ENCODE results near the gene CARHSP1.
"Not testable (repeated sequence)": the region's sequence is repeated elsewhere in the genome, so short reads cannot be mapped to it uniquely, and the experiment has no call there.

CARHSP1 gene

DNA sequence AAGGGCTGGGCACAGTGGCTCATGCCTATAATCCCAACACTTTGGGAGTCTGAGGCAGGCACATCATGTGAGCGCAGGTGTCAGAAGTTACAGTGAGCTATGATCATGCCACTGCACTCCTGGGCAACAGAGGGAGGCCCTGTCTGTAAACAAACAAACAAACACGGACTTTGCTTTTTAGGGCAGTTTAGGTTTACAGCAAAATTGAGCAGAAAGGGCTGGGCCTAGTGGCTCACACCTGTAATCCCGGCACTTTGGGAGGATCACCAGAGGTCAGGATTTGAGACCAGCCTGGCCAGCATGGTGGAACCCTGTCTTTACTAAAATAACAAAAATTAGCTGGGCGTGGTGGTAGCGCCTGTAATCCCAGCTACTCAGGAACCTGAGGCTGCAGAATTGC is 3.3 kb upstream of the CARHSP1 start:
- DNase-seq (ENCODE audit: low spot score): no peak

DNA sequence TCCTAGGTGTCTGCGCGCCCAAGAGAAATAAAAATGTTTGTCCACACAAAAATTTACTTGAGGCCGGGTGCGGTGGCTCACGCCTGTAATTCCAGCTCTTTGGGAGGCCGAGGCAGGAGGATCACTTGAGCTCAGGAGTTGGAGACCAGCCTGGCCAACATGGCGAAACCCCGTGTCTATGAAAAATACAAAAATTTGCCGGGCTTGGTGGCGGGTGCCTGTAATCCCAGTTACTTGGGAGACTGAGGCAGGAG is 1.1 kb upstream of the CARHSP1 start:
- DNase-seq (ENCODE audit: low spot score): not testable (repeated sequence)

DNA sequence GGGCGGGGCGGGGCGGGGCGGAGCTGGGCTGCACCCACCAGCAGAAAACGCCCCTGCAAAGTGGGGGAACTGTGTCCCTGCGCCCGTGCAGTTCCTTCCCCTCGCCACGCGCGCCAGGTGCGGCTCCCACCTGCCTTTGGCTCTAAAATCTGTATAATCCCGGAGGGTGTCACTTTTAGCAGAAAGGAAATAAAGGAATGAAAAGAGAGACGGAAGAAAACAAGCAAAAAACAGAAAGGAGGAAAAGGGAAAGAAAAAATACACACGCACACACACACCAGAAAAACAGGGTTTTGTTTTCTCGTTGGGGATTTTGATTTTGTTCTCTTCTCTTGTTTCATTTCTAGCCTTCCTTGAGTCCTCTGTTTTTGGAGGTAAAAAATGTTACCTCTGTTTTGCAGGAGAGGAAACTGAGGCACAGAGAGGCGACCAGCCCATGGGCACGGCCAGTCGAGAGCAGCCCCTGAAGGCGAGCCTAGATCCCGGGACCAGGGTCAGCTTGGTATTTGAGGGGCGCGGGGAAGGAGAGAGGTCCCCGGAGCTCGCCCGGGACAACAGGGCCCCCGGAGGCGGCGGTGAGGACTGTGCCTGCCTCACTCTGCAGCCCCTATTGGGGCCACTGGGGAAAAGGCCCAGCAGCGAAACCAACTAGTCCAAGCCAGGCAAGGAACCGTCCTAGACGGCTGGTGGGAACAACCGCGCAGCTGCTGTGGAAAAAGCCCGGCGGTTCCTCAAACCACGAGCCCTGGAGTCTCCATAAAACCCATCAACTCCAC is 594 bp upstream of the CARHSP1 start:
- peak; percentile 58 for DNase-seq (ENCODE audit: low spot score)

DNA sequence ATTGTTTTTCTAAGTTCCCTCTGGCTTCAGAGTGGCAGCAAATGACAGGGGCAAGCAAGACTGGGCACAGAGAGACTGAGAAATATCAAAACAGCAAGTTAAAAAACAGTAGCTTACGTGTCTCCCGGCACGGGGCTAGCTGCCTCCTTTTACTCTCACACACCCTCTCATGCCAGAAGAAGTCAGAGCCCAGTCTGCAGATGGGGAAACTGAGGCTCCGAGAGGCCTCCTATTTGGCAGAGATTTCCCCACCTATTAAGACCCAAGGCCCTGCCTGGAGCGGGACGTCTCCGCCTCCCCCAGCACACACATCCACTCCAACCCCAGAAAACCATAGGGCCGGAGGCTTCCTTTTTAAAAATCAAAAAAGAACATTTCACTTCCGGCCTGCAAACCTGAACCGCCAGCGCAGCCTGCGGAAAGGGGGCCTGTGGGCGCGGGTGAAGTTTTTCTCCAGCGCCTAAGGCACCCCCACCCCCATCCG is 832 bp downstream of the CARHSP1 start:
- DNase-seq (ENCODE audit: low spot score): no peak

DNA sequence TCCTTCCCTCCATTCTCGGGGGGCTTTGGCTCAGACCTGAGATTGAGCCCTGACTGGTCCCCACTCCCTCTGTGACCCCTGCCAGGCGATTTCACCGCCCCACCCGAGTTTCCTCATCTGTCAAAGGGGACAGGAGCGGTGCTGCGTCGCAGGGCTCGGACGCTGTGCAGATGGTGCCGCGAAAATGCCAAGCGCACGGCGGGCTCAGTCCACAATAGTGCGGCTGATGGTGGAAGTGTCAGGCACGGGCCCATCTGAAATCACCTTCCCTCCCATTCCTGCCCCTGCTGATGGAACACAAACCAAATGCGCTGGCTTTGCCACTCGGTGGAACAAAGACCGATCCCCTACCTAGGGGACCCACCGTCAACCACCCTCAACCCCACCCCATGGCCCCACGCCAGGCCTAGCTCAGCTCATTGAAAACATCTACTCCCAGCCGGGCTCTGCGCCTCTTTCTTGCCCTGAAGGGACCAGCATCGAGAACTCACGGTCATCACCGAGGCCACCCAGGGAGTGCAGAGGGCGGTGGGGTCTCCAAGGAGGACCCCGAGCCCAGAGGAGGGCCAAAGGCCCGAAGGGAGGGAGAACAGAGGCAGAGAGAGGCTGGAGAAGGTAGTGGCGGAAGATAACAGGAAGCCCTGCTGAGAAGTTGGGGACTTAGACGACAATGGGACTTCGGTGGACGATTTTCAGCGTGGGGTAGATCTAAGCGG is 1.4 kb downstream of the CARHSP1 start:
- no peak for DNase-seq (ENCODE audit: low spot score)

DNA sequence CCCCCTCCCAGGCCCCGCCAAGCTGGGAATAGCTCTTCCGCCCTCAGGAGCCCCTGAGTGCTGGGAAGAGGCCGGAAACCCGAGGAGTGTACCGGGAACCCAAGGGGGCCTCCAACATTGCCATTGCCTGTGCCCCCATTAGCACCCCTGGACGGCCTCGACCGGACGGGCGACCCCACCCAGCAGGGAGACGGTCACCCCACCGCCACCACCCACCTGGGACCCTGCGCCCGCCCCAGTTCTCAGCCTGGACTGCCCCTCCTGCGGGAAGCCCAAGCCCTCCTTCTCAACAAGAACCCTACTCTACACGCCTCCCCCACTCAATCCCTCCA is 2.0 kb downstream of the CARHSP1 start:
- DNase-seq (ENCODE audit: low spot score): no peak

DNA sequence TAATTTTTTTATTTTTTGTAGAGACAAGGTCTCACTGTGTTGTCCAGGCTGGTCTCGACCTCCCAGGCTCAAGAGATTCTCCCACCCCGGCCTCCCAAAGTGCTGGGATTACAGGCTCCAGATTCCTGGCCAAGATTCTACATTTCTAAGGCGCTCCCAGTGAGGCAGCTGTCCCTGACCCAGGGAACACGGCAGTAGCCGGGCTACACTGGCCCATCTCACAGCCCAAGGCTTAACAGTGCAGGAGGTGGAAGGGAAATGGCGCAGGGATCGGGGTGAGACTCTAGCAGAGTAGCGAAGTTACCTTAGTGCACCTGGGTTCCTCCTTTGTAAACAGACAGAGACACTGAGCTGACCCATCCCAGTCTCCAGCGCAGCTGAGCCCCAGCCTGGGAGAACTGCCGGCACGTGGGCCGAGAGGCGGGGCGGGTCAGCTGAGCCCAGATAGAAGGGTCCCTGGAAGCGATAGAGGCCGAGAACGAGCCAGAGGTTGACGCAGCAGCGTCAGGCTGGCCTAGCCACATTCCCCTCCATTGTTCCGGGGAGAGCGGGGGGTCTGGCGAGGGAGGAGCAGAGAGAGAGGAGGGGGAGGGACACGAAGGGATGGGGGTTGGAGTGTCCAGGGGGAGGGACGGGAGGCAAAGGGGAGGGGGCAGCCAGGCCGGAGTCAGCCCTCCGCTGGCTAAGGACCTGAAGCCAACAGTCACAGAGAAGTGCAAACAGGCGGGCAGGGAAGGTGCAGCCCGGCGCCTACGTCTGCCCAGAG is 2.5 kb downstream of the CARHSP1 start:
- DNase-seq (ENCODE audit: low spot score): peak; percentile 55

DNA sequence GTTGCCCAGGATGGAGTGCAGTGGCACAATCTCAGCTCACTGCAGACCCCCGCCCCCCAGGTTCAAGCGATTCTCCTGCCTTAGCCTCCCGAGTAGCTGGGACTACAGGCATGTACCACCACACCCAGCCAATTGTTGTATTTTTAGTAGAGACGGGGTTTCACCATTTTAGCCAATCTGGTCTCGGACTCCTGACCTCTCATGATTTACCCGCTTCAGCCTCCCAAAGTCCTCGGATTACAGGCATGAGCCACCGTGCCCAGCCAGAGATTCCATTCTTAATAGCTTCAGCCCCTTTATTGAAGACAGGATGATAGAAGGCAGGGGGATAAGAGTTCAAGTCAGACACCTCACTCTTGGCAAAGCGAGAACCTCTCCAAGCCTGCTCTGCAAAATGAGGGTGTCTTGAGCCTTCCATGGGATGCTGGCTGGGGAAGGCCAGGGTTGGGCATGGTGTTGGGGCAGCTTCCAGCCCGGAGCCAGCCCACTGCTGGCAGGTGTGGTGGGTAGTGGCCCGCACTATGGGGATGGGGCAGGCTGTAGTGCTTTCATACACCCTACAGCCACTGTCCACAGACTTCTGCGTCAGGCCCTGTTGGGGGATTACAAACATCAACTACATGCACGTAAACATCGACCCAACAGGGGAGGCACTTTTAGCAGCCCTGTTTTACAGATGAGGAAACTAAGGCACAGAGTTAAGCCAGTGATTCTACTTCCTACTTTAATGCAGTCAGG is 3.5 kb downstream of the CARHSP1 start:
- DNase-seq (ENCODE audit: low spot score): no peak

DNA sequence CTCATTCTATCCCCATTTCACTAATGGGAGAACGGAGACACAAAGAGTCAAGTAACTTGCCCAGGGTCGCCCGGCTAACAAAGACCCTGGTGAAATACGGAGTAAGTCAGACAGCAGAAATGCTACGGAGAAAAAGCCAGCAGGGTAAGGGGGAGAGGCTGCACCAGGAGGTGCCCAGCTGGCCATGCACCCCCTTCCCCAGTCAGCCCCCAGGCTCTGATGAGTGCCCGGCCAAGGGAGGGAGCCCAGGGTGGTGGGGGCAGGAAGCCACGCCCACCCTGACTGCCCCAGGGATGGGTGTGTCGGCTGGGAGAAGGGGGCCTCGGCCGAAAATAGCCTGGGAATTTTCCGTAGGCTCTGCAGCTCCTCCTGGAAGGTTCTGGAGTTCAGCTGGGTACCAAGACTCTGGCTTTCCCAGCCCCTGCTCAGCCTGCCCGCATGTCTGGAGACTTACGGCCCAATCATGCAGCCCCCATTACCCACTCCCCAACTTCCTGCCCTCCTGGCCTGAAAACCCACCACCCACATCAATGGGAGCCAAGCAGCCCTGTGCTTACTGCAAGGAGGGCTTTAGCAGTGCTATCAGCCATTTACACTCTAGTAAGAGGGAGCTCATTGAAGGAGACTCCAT is 4.2 kb downstream of the CARHSP1 start:
- DNase-seq (ENCODE audit: low spot score): no peak

DNA sequence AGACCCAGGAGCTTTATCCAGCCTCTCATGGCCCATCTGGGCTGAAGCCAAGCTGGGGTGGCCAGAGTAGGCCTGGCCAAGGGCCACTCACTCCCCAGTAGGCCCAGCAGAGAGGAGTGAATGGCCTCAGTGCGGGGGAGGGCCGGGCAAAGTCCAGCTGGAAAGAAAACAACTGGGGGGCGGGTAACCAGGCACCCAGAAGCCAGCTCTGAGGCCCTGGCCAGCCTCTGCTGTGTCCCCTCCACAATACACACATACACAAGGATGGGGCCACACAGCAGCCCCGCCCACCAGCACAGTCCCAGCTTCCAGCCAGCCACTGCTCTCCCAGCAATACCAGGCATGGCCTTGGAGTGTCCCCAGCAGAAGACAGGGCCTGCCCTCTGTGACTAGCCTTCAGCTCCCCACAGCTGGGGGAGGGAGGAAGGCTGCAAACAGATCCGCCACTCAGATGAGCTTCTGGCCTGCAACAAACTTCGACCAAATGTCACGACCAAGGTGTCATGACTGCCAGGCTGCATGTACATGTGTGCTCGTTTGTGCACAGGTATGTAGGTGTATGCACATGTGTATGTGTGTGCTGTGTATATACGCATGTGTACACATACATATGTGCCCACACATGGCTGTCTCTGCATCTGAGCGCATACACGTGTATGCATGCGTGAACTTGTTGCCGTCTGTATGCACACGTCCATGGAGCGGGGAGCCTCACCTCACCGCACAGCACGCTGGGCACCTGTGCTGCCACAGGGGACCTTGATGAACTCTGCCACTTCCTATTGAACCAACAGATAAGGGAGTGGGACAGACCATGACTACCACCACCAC is 5.0 kb downstream of the CARHSP1 start:
- peak; percentile 82 for DNase-seq (ENCODE audit: low spot score)

DNA sequence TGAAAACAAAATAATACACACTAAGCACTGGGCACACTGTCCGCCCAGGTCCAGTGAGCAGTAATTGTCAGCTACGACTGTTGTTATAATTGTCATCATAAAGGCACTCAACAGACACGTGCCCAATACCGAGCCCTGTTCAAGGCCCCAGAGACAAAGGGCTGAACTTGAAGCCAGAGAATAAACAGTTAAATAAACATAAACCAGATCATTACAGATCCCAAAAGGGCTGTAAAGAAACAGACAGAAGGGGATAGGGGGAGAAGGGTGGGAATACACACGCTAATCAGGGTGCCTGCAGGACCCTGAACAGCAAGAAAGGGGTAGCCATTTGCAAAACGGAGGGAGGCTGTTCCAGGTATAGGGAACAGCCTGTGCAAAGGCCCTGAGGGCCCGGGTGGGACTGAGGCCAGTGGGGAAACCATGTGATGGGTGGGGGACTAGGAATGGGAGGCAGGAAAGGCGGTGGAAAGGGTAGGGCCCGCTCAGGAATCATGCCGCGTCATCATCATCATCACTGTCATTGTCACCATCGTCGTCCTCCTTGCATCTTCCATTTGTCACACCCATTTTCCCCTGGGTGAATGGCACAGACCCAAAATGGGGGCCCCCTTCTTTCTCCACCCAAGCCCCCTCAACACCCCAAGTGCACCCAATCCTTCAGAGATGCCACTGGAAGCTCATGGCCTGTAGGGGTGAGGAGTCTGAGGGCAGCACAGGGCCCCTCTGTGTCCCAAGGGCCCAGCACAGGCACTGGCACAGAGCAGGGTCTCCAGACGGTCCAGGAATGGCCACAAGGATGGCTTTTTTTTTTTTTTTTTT is 6.3 kb downstream of the CARHSP1 start:
- no peak for DNase-seq (ENCODE audit: low spot score)

DNA sequence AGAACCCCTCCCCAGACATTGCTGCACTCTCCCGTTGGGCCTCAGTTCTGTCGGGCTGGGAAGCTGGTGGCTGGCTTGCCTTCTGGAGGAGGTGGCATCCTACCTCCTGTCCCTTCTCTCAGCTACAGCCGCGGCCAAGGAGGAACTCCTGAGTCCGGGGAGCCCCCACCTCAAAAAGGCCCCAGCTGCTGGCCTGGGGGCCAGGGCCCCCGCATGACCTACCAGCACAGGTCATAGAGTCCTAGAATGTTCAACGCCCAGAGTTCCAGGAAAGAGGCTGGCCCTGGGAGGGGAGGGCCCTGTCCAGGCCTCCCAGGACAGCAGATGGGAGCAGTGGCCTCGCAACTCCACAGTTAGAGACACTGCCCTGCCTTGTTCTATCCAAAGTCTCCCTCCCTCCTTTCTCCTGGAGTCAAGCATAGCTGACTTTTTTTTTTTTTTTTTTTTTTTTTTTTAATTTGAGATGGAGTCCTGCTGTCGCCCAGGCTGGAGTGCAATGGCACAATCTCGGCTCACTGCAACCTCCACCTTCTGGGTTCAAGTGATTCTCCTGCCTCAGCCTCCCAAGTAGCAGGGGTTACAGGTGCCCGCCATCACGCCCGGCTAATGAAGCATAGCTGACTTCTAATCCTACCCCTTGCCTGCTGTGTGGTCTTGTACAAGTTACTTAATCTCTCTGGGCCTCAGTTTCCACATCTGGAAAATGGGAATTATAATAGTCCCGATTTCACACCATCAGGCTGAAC is 7.1 kb downstream of the CARHSP1 start:
- no peak for DNase-seq (ENCODE audit: low spot score)

DNA sequence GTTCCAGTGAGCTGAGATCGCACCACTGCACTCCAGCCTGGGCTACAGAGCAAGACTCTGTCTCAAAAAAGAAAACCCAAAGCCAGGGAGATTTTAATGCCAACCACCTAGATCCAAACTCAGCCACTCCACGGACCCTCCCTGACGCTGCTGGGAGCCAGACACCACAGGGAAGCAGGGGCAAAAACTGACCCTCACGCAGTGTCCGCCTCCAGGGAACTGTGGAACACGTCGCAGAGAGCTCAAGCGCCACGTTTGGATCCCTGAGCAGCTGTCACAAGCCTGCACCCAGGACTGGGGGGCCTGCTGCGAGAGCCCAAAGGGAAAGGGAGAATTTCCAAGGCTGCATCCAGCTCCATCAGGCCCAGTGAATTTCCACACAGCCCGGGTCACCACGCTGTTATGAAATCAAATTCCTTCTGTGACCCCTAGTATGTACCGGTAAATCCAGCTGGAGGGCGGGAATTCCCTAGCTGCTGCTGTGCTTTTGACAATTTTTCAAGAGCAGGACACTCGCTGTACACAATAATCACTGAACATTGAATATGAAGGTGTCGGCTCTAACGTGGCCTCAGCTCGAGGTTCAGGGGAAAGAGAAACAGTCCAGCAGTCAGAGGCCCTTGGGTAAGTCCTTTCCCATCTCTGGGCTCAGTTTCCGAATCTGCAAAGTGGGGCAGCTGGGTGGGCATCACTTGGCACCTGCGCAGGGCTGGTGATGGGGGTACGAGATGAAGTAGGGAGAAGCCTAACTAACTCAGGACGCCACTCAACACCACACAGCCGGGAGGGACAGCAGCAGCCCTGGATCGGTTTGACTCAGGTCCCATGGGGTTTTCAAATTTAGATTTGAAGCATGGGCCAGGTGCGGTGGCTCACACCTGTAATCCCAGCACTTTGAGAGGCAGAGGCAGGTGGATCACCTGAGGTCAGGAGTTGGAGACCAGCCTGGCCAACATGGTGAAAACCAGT is 8.6 kb downstream of the CARHSP1 start:
- peak; percentile 77 for DNase-seq (ENCODE audit: low spot score)

DNA sequence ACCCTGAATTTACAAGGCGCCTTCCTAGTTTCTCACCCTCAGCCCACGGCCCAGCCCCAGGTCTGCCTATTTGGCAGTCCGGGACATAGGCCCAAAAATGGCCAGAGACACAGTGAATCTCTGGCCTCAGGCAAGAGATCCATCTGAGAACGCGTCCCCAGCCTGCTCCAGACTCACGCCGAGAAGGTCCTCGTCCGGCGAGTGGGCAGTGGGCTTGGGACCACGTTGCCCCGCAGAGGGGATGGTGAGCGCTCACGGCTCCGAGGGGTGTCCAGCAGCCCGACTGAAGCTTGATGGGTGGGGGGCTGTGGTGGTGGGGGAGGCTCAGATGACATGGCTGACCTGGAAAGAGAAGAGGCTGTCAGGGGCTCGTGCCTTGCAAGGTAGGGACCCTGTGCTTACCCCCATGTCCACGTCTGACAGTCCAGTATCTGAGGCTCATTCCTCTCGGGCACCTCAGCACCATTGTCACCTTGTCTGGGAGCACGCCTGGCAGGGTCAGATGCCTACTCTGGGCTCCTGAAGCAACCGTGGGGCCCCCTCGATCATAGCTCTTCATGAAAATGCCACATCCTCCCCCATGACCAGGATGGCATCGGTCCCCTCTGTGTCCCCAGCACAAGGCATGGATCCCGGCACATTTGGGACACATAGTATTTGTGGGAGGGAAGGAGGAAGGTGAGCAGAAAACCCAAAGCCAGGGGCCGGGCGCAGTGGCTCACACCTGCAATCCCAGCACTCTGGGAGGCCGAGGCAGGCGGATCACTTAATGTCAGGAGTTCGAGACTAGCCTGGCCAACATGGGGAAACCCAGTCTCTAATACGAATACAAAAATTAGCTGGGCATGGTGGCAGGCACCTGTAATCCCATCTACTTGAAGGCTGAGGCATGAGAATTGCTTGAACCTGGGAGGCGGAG is 9.6 kb downstream of the CARHSP1 start:
- no peak for DNase-seq (ENCODE audit: low spot score)

DNA sequence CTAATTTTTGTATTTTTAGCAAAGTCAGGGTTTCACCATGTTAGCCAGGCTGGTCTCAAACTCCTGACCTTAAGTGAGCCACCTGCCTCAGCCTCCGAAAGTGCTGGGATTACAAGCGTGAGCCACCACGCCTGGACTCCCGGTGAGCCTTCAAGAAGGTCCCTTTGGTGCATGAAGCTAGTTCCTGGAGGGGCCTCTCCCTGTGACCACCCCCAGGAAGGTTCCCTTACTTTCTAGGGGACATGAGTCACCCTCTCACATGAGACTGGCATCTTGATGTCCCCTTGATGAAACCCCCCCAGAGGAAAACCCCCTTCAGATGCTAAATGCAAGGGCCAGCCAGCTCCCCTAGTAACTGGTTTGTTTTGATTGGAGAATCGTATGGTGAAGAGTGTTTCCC is 12.8 kb downstream of the CARHSP1 start:
- DNase-seq (ENCODE audit: low spot score): no peak

DNA sequence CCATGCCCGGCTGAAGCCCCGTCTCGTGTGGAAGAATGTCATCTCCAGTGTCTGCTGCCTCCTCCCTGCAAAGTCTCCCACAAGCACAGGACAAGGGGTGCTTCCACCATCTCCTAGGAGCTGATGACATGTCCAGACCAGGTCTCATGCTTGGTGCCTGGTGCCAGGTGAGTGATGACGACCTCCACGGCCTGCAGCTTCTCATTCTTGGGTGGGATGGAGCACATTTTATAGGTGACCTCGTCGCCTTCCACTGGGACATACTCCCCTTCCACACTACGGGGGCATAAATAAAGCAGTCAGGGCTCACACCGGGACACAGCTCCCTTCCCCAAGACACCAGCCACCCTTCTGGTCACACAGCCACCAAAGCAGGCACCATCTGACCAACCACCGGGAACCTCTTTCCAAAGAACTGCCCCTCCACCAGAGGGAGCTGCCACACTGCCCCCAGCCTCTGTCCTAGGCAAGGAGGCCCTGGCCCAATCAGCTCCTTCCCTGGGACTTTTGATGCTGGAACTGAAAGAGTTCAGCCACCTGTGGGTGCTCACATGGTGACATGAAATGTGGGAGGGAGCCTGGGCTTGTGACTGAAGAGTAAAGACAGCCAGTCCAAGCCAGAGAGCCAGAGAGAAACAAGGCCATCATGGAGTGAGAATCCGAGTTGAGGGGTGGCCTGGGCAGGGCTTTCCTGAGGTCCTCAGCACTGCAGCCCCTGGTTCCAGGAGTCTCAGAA is 13.6 kb downstream of the CARHSP1 start:
- no peak for DNase-seq (ENCODE audit: low spot score)
